Brain pericyte (primary cell): ENCODE data around the gene TESK1.

Source experiments
- DNase-seq: peaks from one replicate; pipeline ENCODE4 v3.0.0-alpha.2; 2012; ENCODE audit warnings: low read depth, low spot score

The TESK1 gene, protein sequence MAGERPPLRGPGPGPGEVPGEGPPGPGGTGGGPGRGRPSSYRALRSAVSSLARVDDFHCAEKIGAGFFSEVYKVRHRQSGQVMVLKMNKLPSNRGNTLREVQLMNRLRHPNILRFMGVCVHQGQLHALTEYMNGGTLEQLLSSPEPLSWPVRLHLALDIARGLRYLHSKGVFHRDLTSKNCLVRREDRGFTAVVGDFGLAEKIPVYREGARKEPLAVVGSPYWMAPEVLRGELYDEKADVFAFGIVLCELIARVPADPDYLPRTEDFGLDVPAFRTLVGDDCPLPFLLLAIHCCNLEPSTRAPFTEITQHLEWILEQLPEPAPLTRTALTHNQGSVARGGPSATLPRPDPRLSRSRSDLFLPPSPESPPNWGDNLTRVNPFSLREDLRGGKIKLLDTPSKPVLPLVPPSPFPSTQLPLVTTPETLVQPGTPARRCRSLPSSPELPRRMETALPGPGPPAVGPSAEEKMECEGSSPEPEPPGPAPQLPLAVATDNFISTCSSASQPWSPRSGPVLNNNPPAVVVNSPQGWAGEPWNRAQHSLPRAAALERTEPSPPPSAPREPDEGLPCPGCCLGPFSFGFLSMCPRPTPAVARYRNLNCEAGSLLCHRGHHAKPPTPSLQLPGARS

GRCh38 chr9:35604578-35605350 lies at the start of gene TESK1:
TESK1 (plus strand) TSS chr9:35605262; CDS start chr9:35605620, 358 bp downstream.
- no peak for DNase-seq

DNA sequence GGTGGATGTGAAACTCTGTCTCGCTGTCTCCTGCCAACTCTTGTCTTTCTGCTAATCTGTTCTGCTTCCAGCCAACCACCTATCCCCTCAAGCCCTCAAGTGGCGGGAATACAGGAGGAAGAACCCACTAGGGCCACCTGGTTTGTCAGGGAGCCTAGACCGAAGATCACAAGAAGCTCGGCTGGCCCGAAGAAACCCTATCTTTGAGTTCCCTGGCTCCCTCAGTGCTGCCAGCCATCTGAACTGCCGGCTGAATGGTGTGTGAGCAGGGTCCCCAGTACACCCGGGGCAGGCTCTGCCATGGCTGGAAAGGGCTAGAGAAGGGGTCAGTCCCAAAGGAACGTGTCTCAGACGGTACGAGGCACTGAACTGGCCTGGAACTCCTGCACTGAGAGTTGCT lies 49.2 kb upstream of the TESK1 start:
- DNase-seq = no peak

DNA sequence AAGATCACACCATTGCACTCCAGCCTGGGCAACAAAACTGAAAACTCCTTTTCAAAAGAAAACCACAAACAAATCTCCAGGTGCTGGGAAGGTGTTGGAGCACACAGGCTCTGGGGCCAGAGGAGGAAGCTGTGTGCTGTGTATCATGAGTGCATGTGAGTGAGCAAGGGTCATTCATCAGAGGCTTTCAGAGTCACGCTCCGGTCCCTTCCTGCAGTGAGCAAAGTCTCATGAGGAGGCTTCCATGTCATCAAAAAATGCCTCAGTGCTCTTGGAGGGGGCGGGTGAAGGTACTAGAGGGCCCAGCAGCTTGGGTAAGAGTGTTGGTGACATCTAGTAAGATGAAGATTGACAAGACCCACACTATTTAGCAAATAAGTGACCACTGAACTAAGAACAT lies 48.3 kb upstream of the TESK1 start:
- no peak for DNase-seq

GRCh38 chr9:35557320-35557719 lies 47.7 kb upstream of the TESK1 start:
- DNase-seq = no peak

DNA sequence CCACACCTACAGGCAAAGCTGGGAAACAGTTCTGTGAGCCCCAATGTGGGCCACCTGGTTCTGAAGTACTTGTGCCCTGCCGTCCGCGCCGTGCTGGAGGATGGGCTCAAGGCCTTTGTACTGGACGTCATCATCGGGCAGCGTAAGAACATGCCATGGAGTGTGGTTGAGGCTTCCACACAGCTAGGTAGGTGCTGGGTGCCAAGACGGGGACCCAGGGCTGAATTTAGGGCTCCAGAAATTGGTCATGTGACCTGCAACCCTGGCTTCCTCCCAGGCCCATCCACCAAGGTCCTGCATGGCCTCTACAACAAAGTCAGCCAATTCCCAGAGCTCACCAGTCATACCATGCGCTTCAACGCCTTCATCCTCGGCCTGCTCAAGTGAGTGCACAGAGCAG lies 46.9 kb upstream of the TESK1 start:
- DNase-seq = no peak

GRCh38 chr9:35559792-35560530 lies 45.1 kb upstream of the TESK1 start:
- no peak for DNase-seq

DNA sequence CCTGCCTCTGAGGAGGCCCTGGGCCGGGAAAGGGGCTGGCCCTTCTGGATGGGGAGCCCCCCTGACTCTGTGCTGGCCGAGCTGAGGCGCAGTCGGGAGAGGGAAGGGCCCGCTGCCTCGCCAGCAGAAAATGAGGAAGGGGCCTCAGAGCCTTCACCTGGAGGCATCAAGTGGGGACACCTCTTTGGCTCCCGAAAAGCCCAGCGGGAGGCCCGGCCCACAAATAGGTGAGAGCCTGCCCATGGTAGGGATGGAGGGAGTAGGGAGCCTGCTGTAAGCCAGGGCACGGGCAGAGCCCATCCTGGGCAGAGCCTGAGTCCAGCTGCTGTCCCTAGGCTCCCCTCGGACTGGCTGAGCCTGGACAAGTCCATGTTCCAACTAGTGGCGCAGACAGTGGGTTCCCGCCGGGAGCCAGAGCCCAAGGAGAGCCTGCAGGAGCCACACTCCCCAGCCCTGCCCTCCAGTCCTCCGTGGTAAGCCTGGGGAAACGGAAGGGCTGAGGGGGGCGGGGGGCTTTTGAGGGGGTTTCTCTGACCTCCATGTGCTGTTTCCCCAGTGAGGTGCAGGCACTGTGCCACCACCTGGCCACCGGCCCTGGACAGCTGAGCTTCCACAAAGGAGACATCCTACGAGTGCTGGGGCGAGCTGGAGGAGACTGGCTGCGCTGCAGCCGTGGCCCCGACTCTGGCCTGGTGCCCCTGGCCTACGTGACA lies 44.3 kb upstream of the TESK1 start:
- DNase-seq = no peak

DNA sequence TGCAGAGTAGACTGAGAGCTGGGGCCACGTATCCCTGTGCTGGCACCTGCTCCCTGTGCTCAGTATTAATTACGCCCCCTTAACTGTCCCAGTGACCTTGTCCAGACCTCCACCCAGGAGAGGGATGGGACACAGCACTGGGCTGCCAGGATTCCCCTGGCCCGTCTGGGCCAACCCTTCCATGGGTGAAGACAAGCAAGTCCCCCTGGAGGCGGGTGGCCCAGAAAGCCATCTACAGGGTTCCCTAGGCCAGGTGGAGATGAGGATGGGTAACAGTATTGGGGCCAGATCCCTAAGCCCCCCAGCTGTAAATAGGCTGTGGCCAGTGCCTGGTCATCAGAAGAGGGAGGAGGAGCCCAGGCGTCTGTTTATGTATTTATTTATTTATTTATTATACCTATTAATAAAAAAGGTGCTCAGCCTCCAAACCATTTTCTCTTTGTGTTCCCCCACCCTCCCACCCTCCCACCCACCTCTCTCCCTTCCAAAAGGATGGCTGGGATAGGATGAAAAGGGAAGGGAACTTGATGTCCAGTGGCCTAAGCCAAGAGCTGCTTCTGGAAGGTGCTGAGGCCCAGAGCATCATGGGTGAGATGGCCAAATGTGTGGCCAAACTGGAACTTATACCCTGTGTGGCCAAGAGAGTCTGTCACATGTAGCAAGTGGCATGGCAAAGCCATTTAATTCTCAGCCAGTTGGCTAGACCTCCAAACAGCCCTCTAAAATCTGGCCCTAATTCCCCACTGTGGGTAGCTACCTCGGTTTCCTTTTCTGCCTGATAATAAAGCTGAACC lies 43.4 kb upstream of the TESK1 start:
- no peak for DNase-seq

GRCh38 chr9:35562895-35563780 lies 41.9 kb upstream of the TESK1 start:
- no peak for DNase-seq

DNA sequence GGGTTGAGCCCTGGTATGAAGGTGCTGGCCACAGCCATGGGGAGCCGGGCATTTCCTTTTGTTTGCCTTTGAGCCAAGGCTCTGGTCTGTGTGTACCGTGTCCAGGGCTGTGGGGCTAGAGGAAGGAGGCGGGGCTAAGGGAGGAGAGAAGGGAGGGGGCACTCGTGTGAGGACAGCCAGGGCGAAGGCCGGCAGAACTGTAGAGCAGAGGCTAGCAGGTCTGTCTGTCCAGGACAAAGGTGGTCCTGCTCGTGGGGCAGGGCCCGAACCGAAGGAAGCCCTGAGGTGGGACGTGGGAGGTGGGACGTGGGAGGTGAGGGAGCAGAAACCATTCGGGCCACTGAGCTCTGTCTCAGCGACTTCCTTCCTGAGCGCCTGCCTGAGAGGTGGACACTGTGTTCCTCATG lies 41.3 kb upstream of the TESK1 start:
- DNase-seq = no peak

DNA sequence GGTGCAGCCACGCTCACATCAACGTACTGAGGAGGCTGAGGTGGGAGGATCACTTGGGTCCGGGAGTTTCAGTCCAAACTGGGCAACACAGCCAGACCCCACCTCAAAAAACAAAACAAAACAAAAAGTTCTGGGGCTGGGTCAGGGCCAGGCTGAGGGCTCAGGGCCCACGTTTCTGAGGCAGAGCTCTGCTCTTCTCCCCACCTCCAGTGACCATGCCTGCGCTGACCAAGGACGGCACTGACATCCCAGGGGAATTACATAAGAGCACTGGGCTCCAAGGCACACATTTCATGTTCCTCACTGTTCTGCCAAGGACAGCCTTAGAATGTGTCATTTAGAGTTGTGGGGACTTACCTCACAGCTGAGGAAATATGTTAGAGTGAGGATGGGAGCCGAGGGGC lies 40.4 kb upstream of the TESK1 start:
- no peak for DNase-seq

GRCh38 chr9:35566417-35566816 lies 38.6 kb upstream of the TESK1 start:
- no peak for DNase-seq

DNA sequence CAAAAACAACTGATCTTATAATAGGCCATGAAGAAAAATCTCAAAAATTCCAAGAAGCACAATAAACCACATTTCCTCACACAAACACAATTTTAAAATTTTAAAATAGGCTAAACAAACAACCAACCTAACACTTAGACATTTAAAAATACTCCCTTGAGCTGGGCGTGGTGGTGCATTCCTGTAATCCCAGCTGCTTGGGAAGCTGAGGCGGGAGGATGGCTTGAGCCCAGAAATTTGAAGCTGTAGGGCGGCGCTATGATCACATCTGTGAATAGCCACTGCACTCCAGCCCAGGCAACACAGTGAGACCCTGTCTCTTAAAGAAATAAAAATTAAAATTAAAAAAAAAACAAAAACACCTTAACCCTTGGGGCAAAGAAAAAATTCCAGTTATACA lies 36.9 kb upstream of the TESK1 start:
- no peak for DNase-seq

- DNase-seq = no peak
These were observed 35.9 kb upstream of the TESK1 start for GRCh38 chr9:35569206-35569605.

DNA sequence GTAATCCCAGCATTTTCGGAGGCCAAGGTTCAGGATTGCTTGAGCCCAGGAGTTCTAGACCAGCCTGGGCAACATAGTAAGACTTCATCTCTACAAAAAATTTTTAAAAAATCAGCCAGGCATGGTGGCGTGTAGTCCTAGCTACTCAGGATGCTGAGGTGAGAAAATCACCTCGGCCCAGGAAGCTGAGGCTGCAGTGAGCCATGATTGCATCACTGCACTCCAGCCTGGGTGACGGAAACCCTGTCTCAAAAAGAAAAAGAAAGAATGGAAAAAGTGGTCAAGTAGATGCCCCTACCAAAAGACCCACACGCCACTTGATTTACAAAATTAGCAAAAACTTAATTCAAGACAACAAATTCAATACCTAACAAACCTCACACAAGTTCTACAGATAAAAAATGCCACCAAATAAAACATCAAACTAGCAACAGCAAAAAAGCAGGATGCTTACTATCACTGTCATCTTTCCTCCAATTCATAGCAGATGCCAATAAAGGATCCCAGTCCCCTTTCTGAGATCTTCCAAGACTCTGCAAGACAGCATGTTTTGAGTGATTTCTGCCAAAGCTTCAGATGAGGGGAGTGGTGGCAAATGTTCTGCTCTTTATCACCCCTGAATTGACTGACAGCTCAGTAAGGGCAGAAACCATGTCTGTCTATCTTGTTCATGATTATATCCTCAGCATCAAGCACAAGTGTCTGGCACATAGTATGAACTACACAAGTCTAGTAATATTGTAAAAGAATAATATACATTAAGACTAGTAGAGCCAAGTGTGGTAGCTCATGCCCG lies 34.2 kb upstream of the TESK1 start:
- no peak for DNase-seq

GRCh38 chr9:35574578-35575122 lies 30.4 kb upstream of the TESK1 start:
- DNase-seq = no peak

DNA sequence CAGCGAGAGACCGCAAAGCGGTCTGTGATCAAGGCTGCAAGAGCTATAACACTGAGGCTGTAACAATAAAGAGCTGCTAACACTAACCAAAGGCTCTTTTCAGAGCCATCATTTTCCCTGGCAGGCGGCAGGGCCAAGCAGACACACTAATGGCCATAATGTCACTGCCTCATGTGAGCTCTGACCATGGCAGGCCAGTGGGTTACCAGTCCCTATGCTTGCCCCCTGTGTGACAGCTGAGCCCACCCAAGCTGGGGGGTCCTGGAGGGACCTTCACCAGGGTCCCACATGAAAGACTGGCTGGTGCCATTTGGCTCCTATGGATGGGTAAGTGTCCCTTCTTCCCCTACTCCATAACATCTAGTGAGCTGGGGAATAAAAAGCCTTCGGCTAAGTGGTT lies 29.6 kb upstream of the TESK1 start:
- no peak for DNase-seq

- DNase-seq = no peak
These were observed 27.6 kb upstream of the TESK1 start for GRCh38 chr9:35577486-35577885.
